ENCODE data around the gene CACHD1. TPM values are rescaled to one million over a fixed set of nuclear protein-coding genes. Genes with fewer than 3 reads are reported as not detected.

Gene CACHD1
- total RNA-seq, 1 donor from 2014 or later: 4.3 TPM

- TF ChIP-seq CTCF (IDR thresholded peaks at IDR 0.05): no peak
- intact Hi-C loops (cut with DNase I): no loop called here
- no peaks in the 10 kb centered on the region for H3K9me3 ChIP-seq
These were observed 13.9 kb downstream of the CACHD1 start for GRCh38 chr1:64483731-64484414.

GRCh38 chr1:64484651-64485050 is 14.7 kb downstream of the CACHD1 start:
- H3K27me3 ChIP-seq: no peaks in the 10 kb centered on the region
- H3K4me1 ChIP-seq: peaks cover 4 to 12% of the 10 kb centered on the region in 2 donors
- no peak for DNase-seq (ENCODE audit: low spot score in 2 of 2)
- H3K27ac ChIP-seq: no peak overlapping the region
- intact Hi-C loops (cut with DNase I): no loop called here
- no peaks in the 10 kb centered on the region for H3K36me3 ChIP-seq
- H3K4me3 ChIP-seq: no peak overlapping the region
- TF ChIP-seq CTCF (IDR thresholded peaks at IDR 0.05): no peak
- no peaks in the 10 kb centered on the region for H3K9me3 ChIP-seq

More at GRCh38 chr1:64483731-64484414, 13.9 kb downstream of the CACHD1 start:
- H3K27me3 ChIP-seq: no peaks in the 10 kb centered on the region
- H3K4me1 ChIP-seq: peaks cover 4 to 12% of the 10 kb centered on the region in 2 donors
- no peaks in the 10 kb centered on the region for H3K36me3 ChIP-seq
- no peak overlapping the region for H3K27ac ChIP-seq
- no peak overlapping the region for H3K4me3 ChIP-seq
- DNase-seq (ENCODE audit: low spot score in 2 of 2): no peak

GRCh38 chr1:64486193-64486592 is 16.3 kb downstream of the CACHD1 start:
- Histone ChIP-seq H3K36me3 (no peaks in the 10 kb centered on the region), H3K4me3 (no peak overlapping the region), H3K27ac (no peak overlapping the region), H3K27me3 (no peaks in the 10 kb centered on the region), H3K9me3 (no peaks in the 10 kb centered on the region), H3K4me1 (peaks cover 4 to 6% of the 10 kb centered on the region in 2 donors)
- TF ChIP-seq CTCF (IDR thresholded peaks at IDR 0.05): no peak
- no peak for DNase-seq (ENCODE audit: low spot score in 2 of 2)
- intact Hi-C loops (cut with DNase I): no loop called here

GRCh38 chr1:64487061-64487460 is 17.1 kb downstream of the CACHD1 start:
- H3K9me3 ChIP-seq: no peaks in the 10 kb centered on the region
- intact Hi-C loops (cut with DNase I): no loop called here
- H3K27me3 ChIP-seq: no peaks in the 10 kb centered on the region

GRCh38 chr1:64488862-64489261 is 18.9 kb downstream of the CACHD1 start:
- no peaks in the 10 kb centered on the region for H3K27me3 ChIP-seq
- H3K9me3 ChIP-seq: no peaks in the 10 kb centered on the region
- H3K27ac ChIP-seq: no peak overlapping the region
- intact Hi-C loops (cut with DNase I): no loop called here
- H3K4me3 ChIP-seq: no peak overlapping the region
- H3K36me3 ChIP-seq: no peaks in the 10 kb centered on the region
- no peaks in the 10 kb centered on the region for H3K4me1 ChIP-seq
- TF ChIP-seq CTCF (IDR thresholded peaks at IDR 0.05): no peak
- DNase-seq (ENCODE audit: low spot score in 2 of 2): no peak

More at GRCh38 chr1:64487061-64487460, 17.1 kb downstream of the CACHD1 start:
- no peak for DNase-seq (ENCODE audit: low spot score in 2 of 2)
- no peak for TF ChIP-seq CTCF (IDR thresholded peaks at IDR 0.05)
- Histone ChIP-seq H3K27ac (no peak overlapping the region), H3K4me1 (peaks cover 0 to 3% of the 10 kb centered on the region in 2 donors), H3K4me3 (no peak overlapping the region), H3K36me3 (no peaks in the 10 kb centered on the region)

All from ascending aorta (tissue), 2 donors.